ENCODE data around the gene CENPK. TPM values are rescaled to one million over a fixed set of nuclear protein-coding genes. Genes with fewer than 3 reads are reported as not detected.

CENPK gene
- total RNA-seq, 2 experiments from 2014 or later, result 14.4 to 16.8 TPM

- POLR2A ChIA-PET, result no interaction called here
- no peaks in the 10 kb centered on the region for H3K9me3 ChIP-seq (ENCODE audit: control insufficient read depth in 1 of 2, insufficient read depth in 1 of 2, low read length in 2 of 2)
- DNase-seq (no peak), ATAC-seq (ENCODE audit: poor library complexity) (no peak)
- H3K27ac Mint-ChIP-seq, result no peak overlapping the region
- CTCF ChIA-PET, result interaction anchor here (0.6 kb wide), 1 partner anchor 19 kb away, joined by 3 read pairs; no protein-coding TSS in a partner anchor
- H3K27me3 ChIP-seq (ENCODE audit: control insufficient read depth in 1 of 2, insufficient read depth in 2 of 2, low read length in 2 of 2), result peaks cover 3 to 7% of the 10 kb centered on the region in 2 experiments
- no peaks in the 10 kb centered on the region for H3K4me1 Mint-ChIP-seq (ENCODE audit: low read depth)
- no peaks in the 10 kb centered on the region for H3K36me3 Mint-ChIP-seq (ENCODE audit: low read depth)
- no peaks in the 10 kb centered on the region for H3K9me3 Mint-ChIP-seq
- H3K4me3 Mint-ChIP-seq, result no peak overlapping the region
- peaks cover 8% of the 10 kb centered on the region for H3K4me1 ChIP-seq (ENCODE audit: insufficient read depth, low read length)
- intact Hi-C loops (cut with DNase I, micrococcal nuclease), result no loop called here
- TF ChIP-seq, protein P1, sequence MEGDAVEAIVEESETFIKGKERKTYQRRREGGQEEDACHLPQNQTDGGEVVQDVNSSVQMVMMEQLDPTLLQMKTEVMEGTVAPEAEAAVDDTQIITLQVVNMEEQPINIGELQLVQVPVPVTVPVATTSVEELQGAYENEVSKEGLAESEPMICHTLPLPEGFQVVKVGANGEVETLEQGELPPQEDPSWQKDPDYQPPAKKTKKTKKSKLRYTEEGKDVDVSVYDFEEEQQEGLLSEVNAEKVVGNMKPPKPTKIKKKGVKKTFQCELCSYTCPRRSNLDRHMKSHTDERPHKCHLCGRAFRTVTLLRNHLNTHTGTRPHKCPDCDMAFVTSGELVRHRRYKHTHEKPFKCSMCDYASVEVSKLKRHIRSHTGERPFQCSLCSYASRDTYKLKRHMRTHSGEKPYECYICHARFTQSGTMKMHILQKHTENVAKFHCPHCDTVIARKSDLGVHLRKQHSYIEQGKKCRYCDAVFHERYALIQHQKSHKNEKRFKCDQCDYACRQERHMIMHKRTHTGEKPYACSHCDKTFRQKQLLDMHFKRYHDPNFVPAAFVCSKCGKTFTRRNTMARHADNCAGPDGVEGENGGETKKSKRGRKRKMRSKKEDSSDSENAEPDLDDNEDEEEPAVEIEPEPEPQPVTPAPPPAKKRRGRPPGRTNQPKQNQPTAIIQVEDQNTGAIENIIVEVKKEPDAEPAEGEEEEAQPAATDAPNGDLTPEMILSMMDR (IDR thresholded peaks at IDR 0.05), result no peak
- no peak overlapping the region for H3K27ac ChIP-seq (ENCODE audit: low read depth in 1 of 2, low read length in 2 of 2)
- H3K36me3 ChIP-seq (ENCODE audit: insufficient read depth, low read length), result no peaks in the 10 kb centered on the region
- no peaks in the 10 kb centered on the region for H3K27me3 Mint-ChIP-seq
- H3K4me3 ChIP-seq (ENCODE audit: low read length), result no peak overlapping the region
These were observed 87.1 kb downstream of the CENPK start for GRCh38 chr5:65475895-65476294.

GRCh38 chr5:65475336-65475735, 87.6 kb downstream of the CENPK start:
- peaks cover 3 to 7% of the 10 kb centered on the region in 2 experiments for H3K27me3 ChIP-seq (ENCODE audit: control insufficient read depth in 1 of 2, insufficient read depth in 2 of 2, low read length in 2 of 2)
- no peak overlapping the region for H3K27ac ChIP-seq (ENCODE audit: low read depth in 1 of 2, low read length in 2 of 2)
- H3K9me3 ChIP-seq (ENCODE audit: control insufficient read depth in 1 of 2, insufficient read depth in 1 of 2, low read length in 2 of 2), result no peaks in the 10 kb centered on the region
- H3K36me3 Mint-ChIP-seq (ENCODE audit: low read depth), result no peaks in the 10 kb centered on the region
- H3K27me3 Mint-ChIP-seq, result no peaks in the 10 kb centered on the region
- no peaks in the 10 kb centered on the region for H3K36me3 ChIP-seq (ENCODE audit: insufficient read depth, low read length)
- ChIA-PET CTCF (no interaction called here), POLR2A (no interaction called here)
- no peak for ATAC-seq (ENCODE audit: poor library complexity)
- TF ChIP-seq, protein P1 (IDR thresholded peaks at IDR 0.05), result no peak
- no peak overlapping the region for H3K4me3 ChIP-seq (ENCODE audit: low read length)
- H3K27ac Mint-ChIP-seq, result no peak overlapping the region
- H3K4me1 ChIP-seq (ENCODE audit: insufficient read depth, low read length), result peaks cover 4% of the 10 kb centered on the region
- no peaks in the 10 kb centered on the region for H3K9me3 Mint-ChIP-seq
- DNase-seq, result no peak
- H3K4me1 Mint-ChIP-seq (ENCODE audit: low read depth), result no peaks in the 10 kb centered on the region
- intact Hi-C loops (cut with DNase I, micrococcal nuclease), result no loop called here
- no peak overlapping the region for H3K4me3 Mint-ChIP-seq

DNA sequence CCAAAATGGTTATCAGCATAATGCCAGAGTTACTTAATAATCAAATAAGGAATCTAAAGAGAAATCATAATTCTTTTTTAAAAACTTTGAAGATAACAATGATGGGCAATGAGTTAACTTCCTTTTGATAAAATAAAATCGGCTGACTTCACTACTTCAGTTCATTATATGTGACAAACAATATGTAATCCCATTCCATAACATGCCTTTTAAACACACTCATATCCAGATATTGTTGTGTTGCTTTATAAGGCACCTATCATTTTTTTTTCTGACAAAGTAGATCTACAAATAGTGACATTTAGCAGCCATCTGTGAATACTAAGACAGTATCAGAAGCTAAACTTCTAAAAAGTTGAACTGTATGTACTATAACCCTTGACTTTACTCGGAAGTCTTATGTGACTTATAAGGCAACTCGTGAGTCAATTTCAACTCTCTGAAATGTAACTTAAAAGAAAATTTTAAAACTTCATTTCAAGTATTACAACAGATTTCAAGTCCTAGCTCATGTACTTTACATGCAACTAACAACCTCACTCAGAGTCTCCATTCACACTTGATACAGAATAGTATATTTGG, 88.7 kb downstream of the CENPK start:
- no peak overlapping the region for H3K4me3 ChIP-seq (ENCODE audit: low read length)
- H3K27me3 ChIP-seq (ENCODE audit: control insufficient read depth in 1 of 2, insufficient read depth in 2 of 2, low read length in 2 of 2), result peaks cover 0 to 2% of the 10 kb centered on the region in 2 experiments
- H3K27ac ChIP-seq (ENCODE audit: low read depth in 1 of 2, low read length in 2 of 2), result no peak overlapping the region
- TF ChIP-seq, protein P1 (IDR thresholded peaks at IDR 0.05), result no peak
- POLR2A ChIA-PET, result no interaction called here
- H3K36me3 Mint-ChIP-seq (ENCODE audit: low read depth), result no peaks in the 10 kb centered on the region
- H3K36me3 ChIP-seq (ENCODE audit: insufficient read depth, low read length), result no peaks in the 10 kb centered on the region
- ATAC-seq (ENCODE audit: poor library complexity) (no peak), DNase-seq (no peak)
- intact Hi-C loops (cut with DNase I, micrococcal nuclease), result no loop called here
- no peak overlapping the region for H3K4me3 Mint-ChIP-seq
- no peak overlapping the region for H3K27ac Mint-ChIP-seq
- no peaks in the 10 kb centered on the region for H3K4me1 ChIP-seq (ENCODE audit: insufficient read depth, low read length)
- no peaks in the 10 kb centered on the region for H3K27me3 Mint-ChIP-seq
- H3K9me3 ChIP-seq (ENCODE audit: control insufficient read depth in 1 of 2, insufficient read depth in 1 of 2, low read length in 2 of 2), result no peaks in the 10 kb centered on the region
- no peaks in the 10 kb centered on the region for H3K9me3 Mint-ChIP-seq
- H3K4me1 Mint-ChIP-seq (ENCODE audit: low read depth), result no peaks in the 10 kb centered on the region
- CTCF ChIA-PET, result interaction anchor here (0.7 kb wide), 1 partner anchor 360 kb away, joined by 3 read pairs; no protein-coding TSS in a partner anchor
